Ureter (tissue), 1 donor: Measurements from ENCODE around the gene SAMD4A. TPM values are rescaled to one million over a fixed set of nuclear protein-coding genes. Genes with fewer than 3 reads are reported as not detected.
"Not testable (repeated sequence)": the region's sequence is repeated elsewhere in the genome, so short reads cannot be mapped to it uniquely, and the experiment has no call there.

ENCODE experiments used
- DNase-seq: peaks from one replicate; pipeline ENCODE4 v3.0.0-alpha.2; 2020; ENCODE audit warnings: low spot score
- total RNA-seq: library from RNA; stranded (reverse); gene quantifications from one replicate; pipeline ENCODE4 v1.2.4, GENCODE V29; 2023
- donor health status: DM: yes; HTN: yes; CAD: no.

SAMD4A gene
- total RNA-seq, 1 donor from 2014 or later: 56.6 TPM

- no peak for DNase-seq
Observed at GRCh38 chr14:54591866-54592265, 24.9 kb downstream of the SAMD4A start.

GRCh38 chr14:54593860-54594259, 26.9 kb downstream of the SAMD4A start:
- no peak for DNase-seq

GRCh38 chr14:54594537-54594936, 27.6 kb downstream of the SAMD4A start:
- no peak for DNase-seq

GRCh38 chr14:54597795-54598443, 31.0 kb downstream of the SAMD4A start:
- no peak for DNase-seq

- no peak for DNase-seq
Observed at GRCh38 chr14:54599966-54600716, 33.2 kb downstream of the SAMD4A start.

- DNase-seq: no peak
Observed at GRCh38 chr14:54600717-54601109, 33.8 kb downstream of the SAMD4A start.

- DNase-seq: no peak
Observed at GRCh38 chr14:54603362-54603761, 36.4 kb downstream of the SAMD4A start.

- DNase-seq: no peak
Observed at GRCh38 chr14:54606178-54606577, 39.2 kb downstream of the SAMD4A start.

- DNase-seq: no peak
Observed at GRCh38 chr14:54606631-54607133, 39.8 kb downstream of the SAMD4A start.

GRCh38 chr14:54609576-54609975, 42.6 kb downstream of the SAMD4A start:
- no peak for DNase-seq

GRCh38 chr14:54610051-54610977, 43.4 kb downstream of the SAMD4A start:
- no peak for DNase-seq

- DNase-seq: no peak
Observed at GRCh38 chr14:54614296-54614695, 47.4 kb downstream of the SAMD4A start.

GRCh38 chr14:54617467-54617866, 50.5 kb downstream of the SAMD4A start:
- DNase-seq: no peak

GRCh38 chr14:54621686-54622085, 54.8 kb downstream of the SAMD4A start:
- no peak for DNase-seq

GRCh38 chr14:54622192-54622958, 55.4 kb downstream of the SAMD4A start:
- no peak for DNase-seq

- no peak for DNase-seq
Observed at GRCh38 chr14:54623279-54624004, 56.5 kb downstream of the SAMD4A start.

GRCh38 chr14:54624005-54624358, 57.1 kb downstream of the SAMD4A start:
- DNase-seq: not testable (repeated sequence)

- no peak for DNase-seq
Observed at GRCh38 chr14:54625112-54625511, 58.2 kb downstream of the SAMD4A start.

GRCh38 chr14:54627219-54627539, 60.3 kb downstream of the SAMD4A start:
- no peak for DNase-seq

GRCh38 chr14:54627540-54628363, 60.8 kb downstream of the SAMD4A start:
- DNase-seq: peak; percentile 45
